HG02938 (cell line): Measurements from ENCODE around the gene ATP8A2.

Experiments
- ATAC-seq: cut with Tn5 transposase; IDR thresholded peaks from one replicate; pipeline ENCODE4 v1.9.1; 2021; ENCODE audit warnings: mild to moderate bottlenecking, moderate library complexity; ENCODE audit not compliant: unreplicated experiment

ATP8A2 gene

DNA sequence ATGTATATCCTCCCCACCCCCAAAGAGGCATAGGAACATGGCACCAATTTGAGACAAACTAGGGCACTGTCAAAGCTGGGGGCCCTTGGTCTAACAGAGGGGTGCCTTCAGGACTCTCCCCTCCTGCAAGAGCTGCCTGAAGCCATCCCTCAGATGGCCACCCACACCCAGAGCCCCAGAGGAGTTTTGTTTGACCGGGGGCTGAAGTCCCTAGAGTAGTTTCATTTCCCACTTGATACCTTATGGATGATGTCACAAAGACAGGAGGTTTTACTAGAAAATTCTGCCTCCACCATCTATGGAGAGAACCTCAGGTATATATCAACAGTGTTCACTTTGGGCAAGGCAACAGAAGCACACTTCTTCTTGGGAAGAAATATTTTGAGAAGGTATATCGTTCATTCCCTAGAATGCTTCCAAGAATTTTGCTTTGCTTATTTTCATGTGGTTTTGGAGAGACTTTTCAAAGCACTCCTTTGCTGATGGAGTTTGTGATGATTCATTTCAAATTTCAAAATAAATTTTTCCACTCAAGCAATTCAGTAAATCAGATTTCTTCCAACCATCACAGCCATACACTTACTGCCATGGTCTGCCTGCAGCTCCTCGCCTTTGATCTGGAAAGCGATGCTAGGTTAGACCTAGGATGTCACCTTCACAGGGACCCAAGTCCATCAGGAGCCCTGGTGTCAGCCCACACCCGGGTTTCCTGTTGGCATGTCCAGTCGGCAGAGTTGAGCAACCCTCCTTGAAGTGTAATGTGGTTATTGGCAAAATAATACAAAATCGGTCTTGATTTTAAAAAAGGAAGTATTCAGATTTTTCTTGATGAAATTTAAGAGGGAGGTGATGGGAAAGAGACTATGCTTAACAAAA lies 473.0 kb downstream of the ATP8A2 start:
- ATAC-seq = no peak

GRCh38 chr13:25846222-25846984 lies 474.6 kb downstream of the ATP8A2 start:
- no peak for ATAC-seq

GRCh38 chr13:25847145-25847544 lies 475.4 kb downstream of the ATP8A2 start:
- ATAC-seq = peak; percentile 95

GRCh38 chr13:25847635-25848626 lies 476.2 kb downstream of the ATP8A2 start:
- no peak for ATAC-seq

GRCh38 chr13:25848812-25849745 lies 477.3 kb downstream of the ATP8A2 start:
- no peak for ATAC-seq

GRCh38 chr13:25857830-25858229 lies 486.1 kb downstream of the ATP8A2 start:
- ATAC-seq = no peak

DNA sequence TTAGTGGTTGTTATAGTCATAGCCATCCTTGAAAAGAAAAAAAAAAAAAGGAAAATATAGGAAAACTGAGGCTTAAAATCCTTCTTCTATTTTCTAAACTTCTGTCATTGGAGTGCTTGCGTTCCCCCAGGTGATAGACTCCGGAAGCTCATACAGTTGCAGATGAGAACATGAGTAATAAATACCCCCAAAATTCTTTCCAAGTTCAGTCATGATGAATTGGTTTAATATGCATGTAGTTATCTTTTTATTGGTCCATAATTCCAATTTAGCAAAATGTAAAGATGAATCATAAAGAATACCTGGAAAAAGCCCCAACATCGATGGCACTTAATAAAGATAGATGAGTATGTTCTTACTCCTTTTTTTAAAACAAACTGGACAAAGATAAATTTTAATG lies 487.8 kb downstream of the ATP8A2 start:
- ATAC-seq = no peak

- ATAC-seq = no peak
Measured at GRCh38 chr13:25860265-25860664, 488.5 kb downstream of the ATP8A2 start.

GRCh38 chr13:25860862-25861261 lies 489.1 kb downstream of the ATP8A2 start:
- ATAC-seq = no peak

DNA sequence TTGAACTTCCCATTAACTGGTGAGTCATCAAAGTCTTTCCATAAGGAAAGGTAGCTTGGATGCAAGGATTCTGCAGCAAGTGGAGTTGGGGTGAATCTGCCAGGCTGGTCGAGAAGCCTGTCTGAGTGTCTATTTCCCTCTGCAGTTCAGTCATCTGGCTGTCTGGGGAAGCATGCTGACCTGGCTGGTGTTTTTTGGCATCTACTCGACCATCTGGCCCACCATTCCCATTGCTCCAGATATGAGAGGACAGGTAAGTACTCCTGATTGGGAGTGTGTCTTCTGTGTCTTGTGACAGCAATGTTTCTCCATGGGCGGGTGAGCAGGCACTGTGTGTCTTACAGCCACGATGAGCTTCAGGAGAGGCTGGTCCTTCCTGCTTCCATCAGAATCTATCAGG lies 490.4 kb downstream of the ATP8A2 start:
- ATAC-seq = no peak

DNA sequence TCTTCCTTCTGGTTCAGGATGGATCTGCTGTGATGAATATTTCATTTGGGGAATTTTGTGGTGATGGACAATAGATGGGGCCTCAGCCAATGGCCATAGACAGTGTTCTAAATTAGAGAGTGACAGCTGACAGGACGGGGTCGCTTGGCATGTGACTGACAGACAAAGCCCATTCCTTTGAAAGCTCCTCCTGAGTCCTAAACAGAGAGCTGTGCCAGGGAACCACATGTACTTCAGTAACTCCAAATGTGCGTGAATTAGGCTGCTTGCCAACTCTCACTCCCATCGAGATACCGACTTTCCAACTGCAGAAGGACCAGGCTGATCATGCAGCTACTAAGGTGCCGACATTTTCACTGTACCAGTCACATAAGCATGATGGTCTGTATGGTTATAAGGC lies 492.3 kb downstream of the ATP8A2 start:
- ATAC-seq = no peak

DNA sequence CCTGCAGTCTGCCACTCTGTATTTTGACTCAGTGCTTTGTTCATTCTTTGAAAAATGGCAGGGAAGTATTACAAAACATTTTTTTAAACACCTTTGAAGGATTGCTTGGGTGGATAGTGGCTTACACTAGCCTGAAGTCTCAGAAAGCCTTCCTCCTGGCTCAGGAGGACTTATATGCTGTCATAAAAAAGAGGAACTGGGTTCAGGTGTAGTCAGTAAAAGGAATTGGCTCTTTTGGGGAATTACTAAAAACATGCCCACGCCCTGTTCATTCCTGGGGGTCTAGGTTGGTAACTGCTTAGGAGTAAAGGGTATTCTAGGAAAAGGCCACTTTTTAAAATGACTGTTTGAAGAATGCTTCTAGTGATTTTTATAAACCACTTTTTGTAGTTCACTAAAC lies 493.2 kb downstream of the ATP8A2 start:
- no peak for ATAC-seq

DNA sequence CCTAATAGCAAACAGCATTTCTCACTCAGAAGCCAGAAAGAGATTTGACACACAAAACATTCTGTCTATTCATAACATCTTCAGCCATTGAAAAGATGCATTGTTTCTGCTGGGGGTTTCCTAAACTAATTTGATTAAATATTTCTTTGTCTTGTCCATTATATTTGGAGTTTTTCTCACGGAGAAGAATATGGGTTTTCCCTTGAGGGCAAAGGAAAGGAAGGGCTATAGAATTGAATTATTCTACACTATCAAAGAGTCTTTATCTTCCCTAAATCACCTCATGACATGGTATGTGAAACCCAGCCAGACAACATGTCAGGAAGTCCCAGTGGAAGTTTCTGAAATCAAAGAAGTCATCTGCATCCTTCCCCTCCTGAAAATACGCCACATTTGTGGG lies 493.6 kb downstream of the ATP8A2 start:
- ATAC-seq = no peak

DNA sequence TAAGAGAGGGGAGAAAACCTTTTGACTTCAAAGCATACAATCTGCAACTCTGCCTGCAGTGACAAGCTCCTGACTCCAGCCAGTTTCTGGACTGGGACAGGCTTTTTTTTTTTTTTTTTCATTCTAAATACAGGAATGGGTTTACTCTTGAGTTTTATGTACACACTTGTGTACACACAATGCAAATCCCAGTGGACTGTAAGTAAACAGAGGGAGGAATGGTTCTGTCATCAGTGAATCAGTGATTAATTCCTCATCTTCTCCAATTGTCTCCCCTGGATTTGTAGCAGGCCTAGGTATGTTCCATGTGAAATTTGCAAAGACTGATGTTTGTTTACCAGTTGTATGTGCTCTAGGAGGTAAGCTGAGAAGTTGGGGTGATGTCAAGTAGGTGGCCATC lies 495.3 kb downstream of the ATP8A2 start:
- no peak for ATAC-seq

DNA sequence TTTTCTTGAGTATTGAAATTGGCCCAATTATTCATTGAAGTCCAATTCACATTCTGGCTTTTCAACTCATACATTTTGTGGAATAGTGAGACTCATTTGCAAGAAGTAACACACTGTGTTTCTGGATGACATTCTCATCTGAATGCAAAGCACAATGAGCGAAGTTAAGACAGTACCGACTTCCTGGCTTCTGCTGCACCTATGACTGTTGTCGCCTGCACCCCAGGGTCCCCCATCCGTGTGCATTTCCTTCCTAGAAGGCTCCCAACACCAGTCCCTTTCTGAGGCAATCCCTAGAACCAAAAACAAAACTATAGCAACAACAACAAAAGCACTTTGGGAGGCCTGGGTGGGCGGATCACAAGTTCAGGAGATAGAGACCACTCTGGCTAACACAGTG lies 496.7 kb downstream of the ATP8A2 start:
- no peak for ATAC-seq

- ATAC-seq = no peak
Measured at GRCh38 chr13:25869941-25870340, 498.2 kb downstream of the ATP8A2 start.

DNA sequence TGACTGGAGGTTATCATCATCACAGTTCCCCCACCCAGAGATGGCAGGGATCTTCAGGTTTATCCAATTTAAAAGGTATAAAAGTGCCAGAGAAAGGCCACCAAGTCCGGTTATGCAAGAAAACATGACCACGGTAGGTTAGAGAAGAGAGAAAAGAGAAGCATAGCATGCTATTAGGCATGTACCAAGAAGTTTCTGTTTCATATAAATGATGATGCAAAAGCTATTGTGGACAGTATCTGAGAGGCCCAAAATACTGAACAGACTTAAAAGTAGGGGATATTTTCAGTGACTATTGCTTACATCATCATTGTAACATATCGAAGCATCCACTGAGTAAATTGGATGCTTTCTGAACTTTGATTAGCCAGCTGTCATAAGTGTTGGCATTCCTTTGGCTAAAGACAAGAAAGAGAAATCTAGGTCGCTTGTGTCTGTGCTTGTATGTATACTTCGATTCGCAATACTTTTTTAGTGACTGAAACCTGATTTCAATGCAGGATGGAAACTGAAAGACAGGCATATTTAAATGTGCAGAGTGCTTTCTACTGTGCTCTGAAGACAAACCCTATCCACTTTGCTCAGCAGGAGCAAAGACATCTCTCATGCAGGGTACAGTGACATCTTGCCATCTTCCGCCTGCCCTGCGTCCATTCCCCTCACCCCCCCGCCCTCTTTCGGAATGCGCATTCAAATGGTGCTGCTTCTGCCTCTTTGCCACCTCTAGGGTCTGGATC lies 499.8 kb downstream of the ATP8A2 start:
- no peak for ATAC-seq

DNA sequence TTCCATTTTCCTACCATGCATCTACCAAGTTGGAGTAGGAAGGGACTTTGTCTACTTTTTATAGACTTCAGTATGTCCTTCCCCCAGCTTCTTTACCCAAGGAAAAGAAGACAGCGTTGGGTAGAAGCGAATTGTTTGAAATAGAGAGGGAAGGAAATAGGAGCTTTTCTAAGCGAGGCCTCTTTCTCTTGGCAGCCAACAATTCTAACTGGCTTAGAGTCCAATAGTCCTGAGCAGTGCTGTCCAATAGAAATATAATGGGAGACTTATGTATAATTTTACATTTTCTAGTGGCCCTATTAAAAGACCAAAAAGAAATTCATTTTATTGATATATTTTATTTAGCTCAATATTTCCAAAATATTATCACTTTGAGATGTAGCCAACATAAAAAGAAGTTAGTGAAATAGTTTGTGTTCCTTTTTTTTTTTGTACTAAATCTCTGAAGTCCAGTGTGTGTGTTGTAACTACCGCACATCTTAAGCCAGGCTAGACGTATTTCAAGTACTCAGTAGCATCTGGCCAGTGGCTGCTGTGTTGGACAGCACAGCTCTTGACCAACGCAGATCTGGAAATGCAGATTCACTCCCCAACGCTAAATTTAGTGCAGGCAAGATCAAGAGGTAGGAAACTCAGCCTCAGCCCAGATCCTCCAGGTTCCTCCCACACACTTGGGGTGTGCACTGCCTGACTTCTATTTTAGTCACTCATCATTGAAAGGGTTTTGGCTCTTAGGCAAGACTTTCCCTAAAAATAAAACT lies 500.9 kb downstream of the ATP8A2 start:
- ATAC-seq = no peak

- ATAC-seq = no peak
Measured at GRCh38 chr13:25873242-25873612, 501.5 kb downstream of the ATP8A2 start.
